Liver (tissue), 9 donors: Measurements from ENCODE around the gene CORO2B. TPM values are rescaled to one million over a fixed set of nuclear protein-coding genes. Genes with fewer than 3 reads are reported as not detected.
A peak's percentile ranks its signal among the peaks of the same experiment; 100 is the strongest.

Experiments used
- DNase-seq: peaks from one replicate; pipeline ENCODE4 v3.0.0-alpha.2; 2017; ENCODE audit warnings: low spot score
- H3K27ac ChIP-seq, 2 donors: one replicate each; pipeline ENCODE4 v1.7.0; 2013; ENCODE audit warnings: inconsistent platforms in 2 of 2, low read length in 2 of 2, control low read depth in 1 of 2, low read depth in 1 of 2, mild to moderate bottlenecking in 1 of 2
- H3K27me3 ChIP-seq, 4 donors: one replicate each; pipeline versions ENCODE4 v1.6.1 to v1.7.0; 2013; ENCODE audit warnings: low read length in 3 of 4, inconsistent platforms in 1 of 4, mild to moderate bottlenecking in 1 of 4, moderate library complexity in 1 of 4; ENCODE audit not compliant: control insufficient read depth in 4 of 4, insufficient read depth in 4 of 4
- H3K36me3 ChIP-seq, 4 donors: one replicate each; pipeline versions ENCODE4 v1.6.1 to v1.7.0; 2013; ENCODE audit warnings: low read length in 3 of 4, mild to moderate bottlenecking in 3 of 4, low read depth in 1 of 4, moderate library complexity in 1 of 4; ENCODE audit not compliant: control insufficient read depth in 4 of 4, insufficient read depth in 3 of 4
- H3K4me1 ChIP-seq, 4 donors: one replicate each; pipeline versions ENCODE4 v1.6.1 to v1.7.0; 2013; ENCODE audit warnings: low read length in 3 of 4, mild to moderate bottlenecking in 3 of 4, moderate library complexity in 1 of 4; ENCODE audit not compliant: control insufficient read depth in 4 of 4, insufficient read depth in 4 of 4
- H3K4me3 ChIP-seq, 3 donors: one replicate each; pipeline versions ENCODE4 v1.6.1 to v1.7.0; 2013; ENCODE audit warnings: low read length in 3 of 3, control low read depth in 1 of 3, low read depth in 1 of 3, mild to moderate bottlenecking in 1 of 3
- H3K9ac ChIP-seq, 2 donors: one replicate each; pipeline ENCODE4 v1.7.0; 2013; ENCODE audit warnings: low read length in 2 of 2, mild to moderate bottlenecking in 2 of 2, moderate library complexity in 2 of 2, control low read depth in 1 of 2, low read depth in 1 of 2
- H3K9me3 ChIP-seq, 4 donors: one replicate each; pipeline versions ENCODE4 v1.6.1 to v1.7.0; 2013; ENCODE audit warnings: low read length in 3 of 4; ENCODE audit not compliant: control insufficient read depth in 4 of 4
- EGR1 ChIP-seq, 2 donors: IDR thresholded peaks; 2 replicates each; pipeline ENCODE4 v1.6.1; 2016 to 2018; ENCODE audit warnings: antibody characterized with exemption in 2 of 2, low read depth in 2 of 2
- FOXA1 ChIP-seq: IDR thresholded peaks from 2 replicates; pipeline ENCODE4 v1.6.1; 2016; ENCODE audit warnings: antibody characterized with exemption
- FOXA2 ChIP-seq: IDR thresholded peaks from 2 replicates; pipeline ENCODE4 v1.6.1; 2016; ENCODE audit warnings: antibody characterized with exemption
- GABPA ChIP-seq, 2 donors: IDR thresholded peaks in 1 of 2; conservative IDR thresholded peaks in 1 of 2; 2 replicates each; pipeline ENCODE4 v1.6.1; 2016; ENCODE audit warnings: antibody characterized with exemption in 2 of 2, mild to moderate bottlenecking in 1 of 2, moderate library complexity in 1 of 2
- HNF4A ChIP-seq, 2 donors: conservative IDR thresholded peaks; 2 replicates each; pipeline ENCODE4 v1.6.1; 2016; ENCODE audit warnings: antibody characterized with exemption in 2 of 2, mild to moderate bottlenecking in 2 of 2
- HNF4G ChIP-seq: IDR thresholded peaks from 2 replicates; pipeline ENCODE4 v1.6.1; 2016; ENCODE audit warnings: antibody characterized with exemption
- NR2F2 ChIP-seq: IDR thresholded peaks from 2 replicates; pipeline ENCODE4 v1.6.1; 2016; ENCODE audit warnings: antibody characterized with exemption
- RAD21 ChIP-seq, 2 donors: IDR thresholded peaks; 2 replicates each; pipeline ENCODE4 v1.6.1; 2016; ENCODE audit warnings: antibody characterized with exemption in 2 of 2, mild to moderate bottlenecking in 2 of 2
- RXRA ChIP-seq, 2 donors: IDR thresholded peaks; 2 replicates each; pipeline ENCODE4 v1.6.1; 2017 to 2018; ENCODE audit warnings: antibody characterized with exemption in 2 of 2, mild to moderate bottlenecking in 1 of 2
- SP1 ChIP-seq: IDR thresholded peaks from 2 replicates; pipeline ENCODE4 v1.6.1; 2018; ENCODE audit warnings: antibody characterized with exemption, mild to moderate bottlenecking
- TAF1 ChIP-seq: conservative IDR thresholded peaks from 2 replicates; pipeline ENCODE4 v1.6.1; 2016; ENCODE audit warnings: antibody characterized with exemption, mild to moderate bottlenecking
- YY1 ChIP-seq: IDR thresholded peaks from 2 replicates; pipeline ENCODE4 v1.6.1; 2016; ENCODE audit warnings: antibody characterized with exemption, mild to moderate bottlenecking
- WGBS: extraction: QIAGEN DNeasy Blood & Tissue Kit; methylation state at CpG from one replicate; pipeline ENCODE4 v1.1.7; 2013; 5-methylcytosine and 5-hydroxymethylcytosine counted together
- polyA plus RNA-seq, 2 donors: library from polyadenylated mRNA; stranded (reverse) in 1 of 2; unstranded in 1 of 2; fragments of 200-250 nt in 1 of 2; fragments of >200 nt in 1 of 2; fragmentation: Nextera tagmentation in 1 of 2; extraction: Ambion mirVana in 1 of 2; gene quantifications; one replicate each; pipeline versions ENCODE4 v1.2.1 to v1.2.3, GENCODE V29; 2013 to 2015
- total RNA-seq, 2 donors: library from RNA; depleted of rRNA; stranded (reverse); fragments of >200 nt; gene quantifications; one replicate each; pipeline ENCODE4 v1.2.3, GENCODE V29; 2014
- TF ChIP-seq, protein P1 (sequence below): IDR thresholded peaks from 2 replicates; pipeline ENCODE4 v1.6.1; 2016; ENCODE audit warnings: antibody characterized with exemption
- TF ChIP-seq, protein P2 (sequence below): IDR thresholded peaks from 2 replicates; pipeline ENCODE4 v1.6.1; 2016; ENCODE audit warnings: antibody characterized with exemption, mild to moderate bottlenecking
- TF ChIP-seq, protein P3 (sequence below): fragments of 150-350 bp; IDR thresholded peaks from 2 replicates; pipeline ENCODE4 v1.5.1; 2017; ENCODE audit warnings: improper control_type of control experiment, low read depth, low read length; ENCODE audit not compliant: missing input control
- TF ChIP-seq, protein P4 (sequence below): IDR thresholded peaks from 2 replicates; pipeline ENCODE4 v1.6.1; 2016; ENCODE audit warnings: antibody characterized with exemption
- donor health status: healthy.
- donor health status: healthy.
- donor health status: healthy.
- donor health status: healthy.
- donor health status: healthy.

CORO2B gene
- total and polyA plus RNA-seq, 4 donors: 0.15 to 0.65 (median 0.52) TPM

DNA sequence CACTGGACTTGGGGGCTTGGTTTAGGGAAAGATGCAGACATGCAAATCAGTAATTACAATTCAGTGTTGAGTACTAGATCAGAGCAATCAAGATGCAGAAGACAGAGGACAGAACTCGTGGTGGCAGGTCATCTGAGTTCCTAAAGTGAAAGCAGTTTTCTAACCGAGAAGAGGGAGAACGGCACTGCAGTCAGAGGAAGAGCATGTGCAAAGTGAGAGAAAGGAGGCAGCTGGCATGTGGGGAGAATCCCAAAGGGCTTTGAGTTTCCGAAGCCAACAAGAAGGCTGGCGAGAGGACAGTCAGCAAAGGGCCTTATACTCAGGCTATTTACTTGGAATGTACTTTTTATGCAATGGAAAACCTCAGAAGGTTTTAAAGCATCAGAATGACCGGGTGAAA lies 154.9 kb downstream of the CORO2B start:
- H3K27ac ChIP-seq: no peak overlapping the region
- no peaks in the 10 kb centered on the region for H3K4me1 ChIP-seq
- H3K27me3 ChIP-seq: no peaks in the 10 kb centered on the region
- TF ChIP-seq SP1 (no peak), FOXA1 (no peak), EGR1 (IDR thresholded peaks at IDR 0.05; ENCODE audit: low read depth in 2 of 2) (no peak), RXRA (IDR thresholded peaks at IDR 0.05) (no peak), TAF1 (no peak)
- TF ChIP-seq, protein P1, sequence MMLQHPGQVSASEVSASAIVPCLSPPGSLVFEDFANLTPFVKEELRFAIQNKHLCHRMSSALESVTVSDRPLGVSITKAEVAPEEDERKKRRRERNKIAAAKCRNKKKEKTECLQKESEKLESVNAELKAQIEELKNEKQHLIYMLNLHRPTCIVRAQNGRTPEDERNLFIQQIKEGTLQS: no peak
- 41% methylated on average over 6 of the region's 6 CpGs for WGBS
- H3K36me3 ChIP-seq: no peaks in the 10 kb centered on the region
- H3K4me3 ChIP-seq: no peak overlapping the region
- no peaks in the 10 kb centered on the region for H3K9me3 ChIP-seq
- DNase-seq: no peak
- H3K9ac ChIP-seq: no peak overlapping the region

DNA sequence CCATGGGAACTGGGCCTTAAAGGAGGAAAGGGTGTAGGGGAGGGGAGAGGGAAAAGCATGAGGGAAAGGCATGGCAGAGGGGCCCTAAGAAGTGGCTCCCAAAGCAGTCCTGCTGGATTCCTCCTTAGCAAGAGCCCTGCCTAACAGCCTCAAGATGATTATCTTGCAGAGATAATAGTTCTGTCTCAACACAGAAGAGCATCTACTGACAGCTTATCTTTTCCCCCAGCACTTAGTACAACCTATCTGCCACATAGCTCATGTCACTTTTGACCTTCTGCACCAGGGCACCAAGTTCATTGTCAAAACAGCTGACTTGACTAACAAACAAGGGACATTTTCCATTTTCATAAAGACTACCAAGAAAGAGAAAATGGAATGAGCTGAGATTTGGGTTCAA lies 155.6 kb downstream of the CORO2B start:
- H3K9me3 ChIP-seq: no peaks in the 10 kb centered on the region
- TF ChIP-seq FOXA2: no peak
- no peak for TF ChIP-seq NR2F2
- TF ChIP-seq, protein P1: no peak
- peak; percentile 17 to 37 for TF ChIP-seq HNF4A (conservative IDR thresholded peaks at IDR 0.05)
- TF ChIP-seq TAF1: no peak
- TF ChIP-seq, protein P2, sequence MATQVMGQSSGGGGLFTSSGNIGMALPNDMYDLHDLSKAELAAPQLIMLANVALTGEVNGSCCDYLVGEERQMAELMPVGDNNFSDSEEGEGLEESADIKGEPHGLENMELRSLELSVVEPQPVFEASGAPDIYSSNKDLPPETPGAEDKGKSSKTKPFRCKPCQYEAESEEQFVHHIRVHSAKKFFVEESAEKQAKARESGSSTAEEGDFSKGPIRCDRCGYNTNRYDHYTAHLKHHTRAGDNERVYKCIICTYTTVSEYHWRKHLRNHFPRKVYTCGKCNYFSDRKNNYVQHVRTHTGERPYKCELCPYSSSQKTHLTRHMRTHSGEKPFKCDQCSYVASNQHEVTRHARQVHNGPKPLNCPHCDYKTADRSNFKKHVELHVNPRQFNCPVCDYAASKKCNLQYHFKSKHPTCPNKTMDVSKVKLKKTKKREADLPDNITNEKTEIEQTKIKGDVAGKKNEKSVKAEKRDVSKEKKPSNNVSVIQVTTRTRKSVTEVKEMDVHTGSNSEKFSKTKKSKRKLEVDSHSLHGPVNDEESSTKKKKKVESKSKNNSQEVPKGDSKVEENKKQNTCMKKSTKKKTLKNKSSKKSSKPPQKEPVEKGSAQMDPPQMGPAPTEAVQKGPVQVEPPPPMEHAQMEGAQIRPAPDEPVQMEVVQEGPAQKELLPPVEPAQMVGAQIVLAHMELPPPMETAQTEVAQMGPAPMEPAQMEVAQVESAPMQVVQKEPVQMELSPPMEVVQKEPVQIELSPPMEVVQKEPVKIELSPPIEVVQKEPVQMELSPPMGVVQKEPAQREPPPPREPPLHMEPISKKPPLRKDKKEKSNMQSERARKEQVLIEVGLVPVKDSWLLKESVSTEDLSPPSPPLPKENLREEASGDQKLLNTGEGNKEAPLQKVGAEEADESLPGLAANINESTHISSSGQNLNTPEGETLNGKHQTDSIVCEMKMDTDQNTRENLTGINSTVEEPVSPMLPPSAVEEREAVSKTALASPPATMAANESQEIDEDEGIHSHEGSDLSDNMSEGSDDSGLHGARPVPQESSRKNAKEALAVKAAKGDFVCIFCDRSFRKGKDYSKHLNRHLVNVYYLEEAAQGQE: no peak
- no peak for TF ChIP-seq HNF4G
- no peak overlapping the region for H3K4me3 ChIP-seq
- H3K36me3 ChIP-seq: no peaks in the 10 kb centered on the region
- no peak overlapping the region for H3K9ac ChIP-seq
- DNase-seq: no peak
- no peaks in the 10 kb centered on the region for H3K27me3 ChIP-seq
- no peak overlapping the region for H3K27ac ChIP-seq
- H3K4me1 ChIP-seq: no peaks in the 10 kb centered on the region

DNA sequence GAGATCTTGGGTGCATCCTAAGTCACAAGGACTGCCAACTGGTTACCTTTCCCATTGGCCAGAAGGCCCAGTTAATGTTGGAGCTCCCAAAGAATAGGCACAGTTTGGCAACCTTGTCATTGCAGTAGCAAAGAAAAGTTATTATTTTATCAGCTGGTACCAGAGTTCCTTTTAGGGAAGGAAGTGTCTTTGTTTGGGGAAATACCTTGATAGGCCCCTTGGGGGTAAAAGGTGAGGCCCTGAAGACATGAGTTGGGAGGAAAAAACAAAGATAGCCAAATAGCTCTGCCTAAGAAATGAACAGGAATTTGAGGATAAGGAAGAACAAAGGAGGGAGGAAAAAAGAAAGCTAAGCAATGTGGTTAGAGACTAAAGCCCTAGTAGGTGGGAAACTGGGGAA lies 156.1 kb downstream of the CORO2B start:
- no peak for DNase-seq
- H3K27ac ChIP-seq: no peak overlapping the region
- H3K4me1 ChIP-seq: no peaks in the 10 kb centered on the region
- H3K9ac ChIP-seq: no peak overlapping the region
- TF ChIP-seq GABPA (IDR thresholded peaks at IDR 0.05 in 1 of 2, conservative IDR thresholded peaks at IDR 0.05 in 1 of 2) (no peak), SP1 (no peak), FOXA1 (no peak), RXRA (IDR thresholded peaks at IDR 0.05) (no peak), HNF4G (no peak), FOXA2 (no peak), YY1 (no peak), EGR1 (IDR thresholded peaks at IDR 0.05; ENCODE audit: low read depth in 2 of 2) (no peak), RAD21 (IDR thresholded peaks at IDR 0.05) (no peak)
- TF ChIP-seq, protein P2: no peak
- TF ChIP-seq, protein P3, sequence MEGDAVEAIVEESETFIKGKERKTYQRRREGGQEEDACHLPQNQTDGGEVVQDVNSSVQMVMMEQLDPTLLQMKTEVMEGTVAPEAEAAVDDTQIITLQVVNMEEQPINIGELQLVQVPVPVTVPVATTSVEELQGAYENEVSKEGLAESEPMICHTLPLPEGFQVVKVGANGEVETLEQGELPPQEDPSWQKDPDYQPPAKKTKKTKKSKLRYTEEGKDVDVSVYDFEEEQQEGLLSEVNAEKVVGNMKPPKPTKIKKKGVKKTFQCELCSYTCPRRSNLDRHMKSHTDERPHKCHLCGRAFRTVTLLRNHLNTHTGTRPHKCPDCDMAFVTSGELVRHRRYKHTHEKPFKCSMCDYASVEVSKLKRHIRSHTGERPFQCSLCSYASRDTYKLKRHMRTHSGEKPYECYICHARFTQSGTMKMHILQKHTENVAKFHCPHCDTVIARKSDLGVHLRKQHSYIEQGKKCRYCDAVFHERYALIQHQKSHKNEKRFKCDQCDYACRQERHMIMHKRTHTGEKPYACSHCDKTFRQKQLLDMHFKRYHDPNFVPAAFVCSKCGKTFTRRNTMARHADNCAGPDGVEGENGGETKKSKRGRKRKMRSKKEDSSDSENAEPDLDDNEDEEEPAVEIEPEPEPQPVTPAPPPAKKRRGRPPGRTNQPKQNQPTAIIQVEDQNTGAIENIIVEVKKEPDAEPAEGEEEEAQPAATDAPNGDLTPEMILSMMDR: no peak
- TF ChIP-seq, protein P4, sequence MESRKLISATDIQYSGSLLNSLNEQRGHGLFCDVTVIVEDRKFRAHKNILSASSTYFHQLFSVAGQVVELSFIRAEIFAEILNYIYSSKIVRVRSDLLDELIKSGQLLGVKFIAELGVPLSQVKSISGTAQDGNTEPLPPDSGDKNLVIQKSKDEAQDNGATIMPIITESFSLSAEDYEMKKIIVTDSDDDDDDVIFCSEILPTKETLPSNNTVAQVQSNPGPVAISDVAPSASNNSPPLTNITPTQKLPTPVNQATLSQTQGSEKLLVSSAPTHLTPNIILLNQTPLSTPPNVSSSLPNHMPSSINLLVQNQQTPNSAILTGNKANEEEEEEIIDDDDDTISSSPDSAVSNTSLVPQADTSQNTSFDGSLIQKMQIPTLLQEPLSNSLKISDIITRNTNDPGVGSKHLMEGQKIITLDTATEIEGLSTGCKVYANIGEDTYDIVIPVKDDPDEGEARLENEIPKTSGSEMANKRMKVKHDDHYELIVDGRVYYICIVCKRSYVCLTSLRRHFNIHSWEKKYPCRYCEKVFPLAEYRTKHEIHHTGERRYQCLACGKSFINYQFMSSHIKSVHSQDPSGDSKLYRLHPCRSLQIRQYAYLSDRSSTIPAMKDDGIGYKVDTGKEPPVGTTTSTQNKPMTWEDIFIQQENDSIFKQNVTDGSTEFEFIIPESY: no peak
- no peaks in the 10 kb centered on the region for H3K9me3 ChIP-seq
- H3K27me3 ChIP-seq: no peaks in the 10 kb centered on the region
- H3K36me3 ChIP-seq: no peaks in the 10 kb centered on the region
- H3K4me3 ChIP-seq: no peak overlapping the region
